IMR-90 (cell line): ENCODE data around the gene LCE1A. TPM values are rescaled to one million over a fixed set of nuclear protein-coding genes. Genes with fewer than 3 reads are reported as not detected.

Source experiments
- ATAC-seq: fragments of 200-7000 bp; cut with Tn5 transposase; 2 replicates; pipeline ENCODE4 v1.9.1; 2020; ENCODE audit warnings: low read depth, mild to moderate bottlenecking, moderate library complexity
- BruUV-seq: library from RNA; stranded (reverse); fragments of 400-500 nt; replicated peaks from 2 replicates; lab custom pipeline; 2021; lab: Mats Ljungman, UMichigan
- CTCF ChIA-PET: fragments of 300-600 bp; formaldehyde crosslinking; extraction: SDS; loops from one replicate; lab custom pipeline; 2021; ENCODE audit warnings: antibody characterized with exemption; lab: Yijun Ruan, JAX
- POLR2A ChIA-PET: fragments of 300-600 bp; sonication (Branson Sonifier 250); formaldehyde crosslinking; loops from one replicate; lab custom pipeline; 2022; ENCODE audit warnings: antibody characterized with exemption; ENCODE audit not compliant: unreplicated experiment; lab: Charles Lee
- DNase-seq: peaks from one replicate; pipeline ENCODE4 v3.0.0; 2013
- H2AFZ ChIP-seq: replicated peaks from 2 replicates; pipeline ENCODE3; 2013; ENCODE audit warnings: low read length, mild to moderate bottlenecking; ENCODE audit not compliant: poor library complexity
- H2AK5ac ChIP-seq: 2 replicates; pipeline ENCODE4 v1.6.1; 2013; ENCODE audit warnings: low read depth, low read length, inconsistent platforms
- H2AK9ac ChIP-seq: replicated peaks from 2 replicates; pipeline ENCODE3; 2013; ENCODE audit warnings: mild to moderate bottlenecking, low read depth, low read length, moderate library complexity; ENCODE audit not compliant: poor library complexity
- H2BK120ac ChIP-seq: 2 replicates; pipeline ENCODE4 v1.6.1; 2013; ENCODE audit warnings: low read depth, low read length, inconsistent platforms
- H2BK15ac ChIP-seq: 3 replicates; pipeline ENCODE4 v1.6.1; 2013; ENCODE audit warnings: low read depth, low read length, inconsistent platforms
- H2BK20ac ChIP-seq: 2 replicates; pipeline ENCODE4 v1.6.1; 2013; ENCODE audit warnings: low read depth, mild to moderate bottlenecking, inconsistent platforms, low read length, moderate library complexity
- H2BK5ac ChIP-seq: 2 replicates; pipeline ENCODE4 v1.6.1; 2013; ENCODE audit warnings: mild to moderate bottlenecking, low read depth, low read length, inconsistent platforms; ENCODE audit not compliant: poor library complexity, severe bottlenecking
- H3K14ac ChIP-seq: replicated peaks from 2 replicates; pipeline ENCODE4 v1.6.1; 2013; ENCODE audit warnings: low read depth, low read length, inconsistent platforms
- H3K18ac ChIP-seq: 2 replicates; pipeline ENCODE4 v1.6.1; 2013; ENCODE audit warnings: low read depth, low read length, control low read depth
- H3K23ac ChIP-seq: 2 replicates; pipeline ENCODE4 v1.6.1; 2013; ENCODE audit warnings: low read depth, low read length, inconsistent platforms
- H3K27ac ChIP-seq: 2 replicates; pipeline ENCODE4 v1.5.1; 2013; ENCODE audit warnings: mild to moderate bottlenecking, control low read depth, low read length; ENCODE audit not compliant: insufficient read depth
- H3K27me3 ChIP-seq: 2 replicates; pipeline ENCODE4 v1.6.1; 2013; ENCODE audit warnings: low read length; ENCODE audit not compliant: control insufficient read depth, insufficient read depth
- H3K36me3 ChIP-seq: 2 replicates; pipeline ENCODE4 v1.6.1; 2013; ENCODE audit warnings: low read length, mixed read lengths; ENCODE audit not compliant: control insufficient read depth, insufficient read depth
- H3K4ac ChIP-seq: 2 replicates; pipeline ENCODE4 v1.6.1; 2013; ENCODE audit warnings: low read depth, low read length, inconsistent platforms
- H3K4me1 ChIP-seq: 2 replicates; pipeline ENCODE4 v1.6.1; 2013; ENCODE audit warnings: low read length, mixed read lengths; ENCODE audit not compliant: control insufficient read depth, insufficient read depth
- H3K4me2 ChIP-seq: 2 replicates; pipeline ENCODE4 v1.6.1; 2013; ENCODE audit warnings: low read depth, mild to moderate bottlenecking, control low read depth, low read length, moderate library complexity
- H3K4me3 ChIP-seq: 2 replicates; pipeline ENCODE4 v1.5.1; 2013; ENCODE audit warnings: low read depth, mild to moderate bottlenecking, control low read depth, low read length, moderate library complexity; ENCODE audit not compliant: insufficient read depth
- H3K56ac ChIP-seq: 2 replicates; pipeline ENCODE4 v1.6.1; 2013; ENCODE audit warnings: low read length, inconsistent platforms; ENCODE audit not compliant: insufficient read depth; ENCODE audit errors: extremely low read depth
- H3K79me1 ChIP-seq, 2 experiments: 2 replicates each; pipeline ENCODE4 v1.6.1; 2013; ENCODE audit warnings: low read length in 2 of 2, inconsistent platforms in 1 of 2, low read depth in 1 of 2
- H3K9ac ChIP-seq: 2 replicates; pipeline ENCODE4 v1.6.1; 2013; ENCODE audit warnings: low read depth, low read length, control low read depth
- H3K9me1 ChIP-seq: 2 replicates; pipeline ENCODE4 v1.6.1; 2013; ENCODE audit warnings: low read length, inconsistent platforms; ENCODE audit not compliant: insufficient read depth
- H3K9me3 ChIP-seq: 2 replicates; pipeline ENCODE4 v1.6.1; 2013; ENCODE audit warnings: low read length; ENCODE audit not compliant: control insufficient read depth, insufficient read depth
- H4K20me1 ChIP-seq: 2 replicates; pipeline ENCODE4 v1.6.1; 2013; ENCODE audit warnings: low read length, inconsistent platforms; ENCODE audit not compliant: insufficient read depth
- H4K5ac ChIP-seq: 2 replicates; pipeline ENCODE4 v1.6.1; 2013; ENCODE audit warnings: mild to moderate bottlenecking, low read depth, low read length, control low read depth
- H4K8ac ChIP-seq, 2 experiments: 2 replicates each; pipeline ENCODE4 v1.6.1; 2013; ENCODE audit warnings: low read depth in 2 of 2, low read length in 2 of 2, control low read depth in 1 of 2, inconsistent platforms in 1 of 2
- H4K91ac ChIP-seq: 2 replicates; pipeline ENCODE4 v1.6.1; 2013; ENCODE audit warnings: low read depth, low read length, inconsistent platforms; ENCODE audit not compliant: insufficient read depth
- CEBPB ChIP-seq: IDR thresholded peaks from 2 replicates; pipeline ENCODE4 v1.6.1; 2012; ENCODE audit warnings: low read depth, low read length, improper control_type of control experiment
- MXI1 ChIP-seq: IDR thresholded peaks from 2 replicates; pipeline ENCODE4 v1.6.1; 2012; ENCODE audit warnings: low read depth, mild to moderate bottlenecking, low read length, moderate library complexity, borderline replicate concordance
- POLR2A ChIP-seq: IDR thresholded peaks from 2 replicates; pipeline ENCODE4 v1.6.1; 2012; ENCODE audit warnings: mild to moderate bottlenecking, low read depth, low read length
- RAD21 ChIP-seq: IDR thresholded peaks from 2 replicates; pipeline ENCODE4 v1.6.1; 2012; ENCODE audit warnings: low read length, improper control_type of control experiment
- RCOR1 ChIP-seq: IDR thresholded peaks from 2 replicates; pipeline ENCODE4 v1.6.1; 2012; ENCODE audit warnings: mild to moderate bottlenecking, low read length, improper control_type of control experiment; ENCODE audit not compliant: insufficient replicate concordance
- RFX5 ChIP-seq: IDR thresholded peaks from 2 replicates; pipeline ENCODE4 v1.8.0; 2012; ENCODE audit warnings: low read depth, mild to moderate bottlenecking, low read length, moderate library complexity
- SMC3 ChIP-seq: fragments of 150-350 bp; IDR thresholded peaks from 2 replicates; pipeline ENCODE4 v1.6.1; 2016; ENCODE audit warnings: low read depth, mild to moderate bottlenecking, antibody characterized with exemption, low read length, moderate library complexity
- WGBS, 2 experiments: methylation state at CpG; one replicate each; pipeline versions ENCODE4 v1.1.5 to v1.1.7; 2013; ENCODE audit warnings: missing lambda C conversion rate in 2 of 2; ENCODE audit not compliant: insufficient read length in 1 of 2; ENCODE audit errors: extremely low coverage in 2 of 2; 5-methylcytosine and 5-hydroxymethylcytosine counted together
- dilution Hi-C: fragments of 300-500 bp; cut with HindIII; formaldehyde crosslinking; loops from one replicate; pipeline ENCODE4 v1.14.3; 2018; ENCODE audit warnings: low sequenced_read_pairs; ENCODE audit not compliant: unreplicated experiment
- in situ Hi-C: fragments of 300-500 bp; cut with MboI; formaldehyde crosslinking; loops from 3 replicates; pipeline ENCODE4 v1.14.3; 2019; ENCODE audit warnings: low sequenced_read_pairs, inconsistent platforms, mixed read lengths
- intact Hi-C: fragments of 100-400 bp; cut with micrococcal nuclease; formaldehyde crosslinking; loops from 2 replicates; pipeline ENCODE4 v1.10.0; 2022
- polyA plus RNA-seq, 3 experiments: library from polyadenylated mRNA; depleted of rRNA; stranded (reverse); fragments of >200 nt; gene quantifications; 2 replicates each; pipeline ENCODE4 v1.2.3, GENCODE V29; 2012; ENCODE audit warnings: low replicate concordance in 1 of 3
- total RNA-seq: library from RNA; depleted of rRNA; stranded (reverse); fragments of >200 nt; gene quantifications from 2 replicates; pipeline ENCODE4 v1.2.3, GENCODE V29; 2012
- TF ChIP-seq, protein P1 (sequence below): conservative IDR thresholded peaks from 2 replicates; pipeline ENCODE4 v1.5.1; 2012; ENCODE audit warnings: mild to moderate bottlenecking, low read depth, low read length, improper control_type of control experiment
- TF ChIP-seq, protein P2 (sequence below): fragments of 150-350 bp; IDR thresholded peaks from 2 replicates; pipeline ENCODE4 v1.6.1; 2016; ENCODE audit warnings: low read depth, mild to moderate bottlenecking, low read length, moderate library complexity, borderline replicate concordance

The LCE1A gene
- total and polyA plus RNA-seq, 2 of the 4 experiments (the other 2 are of a cell fraction): not detected

DNA sequence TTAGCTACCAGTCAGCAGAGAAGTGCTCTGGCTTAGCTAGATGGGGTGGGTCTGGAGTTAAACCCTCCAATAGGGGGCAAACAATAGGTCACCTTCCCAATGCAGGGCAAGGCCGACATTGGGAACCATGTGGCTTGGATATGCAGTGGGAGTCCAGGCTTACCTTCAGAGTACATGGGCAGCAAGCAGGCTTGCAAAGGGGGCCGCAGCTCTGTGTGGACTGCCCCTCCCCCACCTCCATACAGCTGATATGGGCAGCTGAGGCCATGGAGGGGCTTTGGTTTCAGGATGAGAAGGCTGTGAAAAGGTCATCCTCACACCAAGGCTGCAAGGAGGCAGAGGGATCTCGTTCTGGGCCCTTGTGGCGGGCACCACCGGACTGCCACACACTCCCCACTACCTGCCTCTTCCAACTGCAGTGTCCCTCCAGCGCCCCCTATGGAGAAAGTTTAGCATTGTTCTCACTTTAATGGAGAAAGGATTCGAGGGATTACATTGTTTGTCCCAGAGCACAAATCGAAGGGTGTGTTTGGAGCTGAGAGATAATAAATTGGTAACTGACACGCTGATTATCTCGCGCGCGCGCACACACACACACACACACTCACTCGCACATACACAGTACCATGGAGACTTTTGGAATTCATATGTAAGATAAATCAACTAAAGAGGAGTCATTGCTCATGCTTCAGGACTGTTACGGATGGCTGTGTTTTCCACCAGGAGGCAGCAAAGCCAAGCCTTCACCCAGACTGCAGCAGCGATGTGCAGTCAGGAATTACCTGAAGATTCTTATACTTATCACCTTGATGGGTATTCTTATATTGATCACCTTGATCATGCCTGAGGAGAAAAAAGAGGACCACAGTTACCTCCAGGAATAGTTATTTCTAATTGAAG lies 43.8 kb downstream of the LCE1A start:
- CTCF ChIA-PET: interaction anchor here (1.0 kb wide), 1 partner anchor 15 kb away, joined by 3 read pairs; no protein-coding TSS in a partner anchor
- intact Hi-C loops: loop anchor here (1.0 kb wide), 1 partner anchor 352 kb away; no protein-coding TSS in a partner anchor

More for the DNA sequence above, 43.8 kb downstream of the LCE1A start:
- Histone ChIP-seq H3K23ac (no peak overlapping the region), H3K56ac (no peak overlapping the region), H4K8ac (no peak overlapping the region), H3K14ac (no peak overlapping the region), H4K91ac (no peak overlapping the region), H3K4ac (no peak overlapping the region), H4K5ac (no peak overlapping the region), H2AK5ac (no peak overlapping the region), H3K9ac (no peak overlapping the region), H3K4me2 (no peak overlapping the region), H2BK20ac (no peak overlapping the region), H3K4me1 (no peaks in the 10 kb centered on the region), H3K18ac (no peak overlapping the region), H2AK9ac (no peak overlapping the region), H2AFZ (no peak overlapping the region), H2BK5ac (no peak overlapping the region), H3K27ac (no peak overlapping the region), H3K79me1 (no peaks in the 10 kb centered on the region), H3K9me3 (no peaks in the 10 kb centered on the region), H2BK15ac (no peak overlapping the region), H2BK120ac (no peak overlapping the region), H4K20me1 (no peaks in the 10 kb centered on the region), H3K9me1 (no peaks in the 10 kb centered on the region), H3K27me3 (no peaks in the 10 kb centered on the region), H3K4me3 (no peak overlapping the region), H3K36me3 (no peaks in the 10 kb centered on the region)
- TF ChIP-seq, protein P1, sequence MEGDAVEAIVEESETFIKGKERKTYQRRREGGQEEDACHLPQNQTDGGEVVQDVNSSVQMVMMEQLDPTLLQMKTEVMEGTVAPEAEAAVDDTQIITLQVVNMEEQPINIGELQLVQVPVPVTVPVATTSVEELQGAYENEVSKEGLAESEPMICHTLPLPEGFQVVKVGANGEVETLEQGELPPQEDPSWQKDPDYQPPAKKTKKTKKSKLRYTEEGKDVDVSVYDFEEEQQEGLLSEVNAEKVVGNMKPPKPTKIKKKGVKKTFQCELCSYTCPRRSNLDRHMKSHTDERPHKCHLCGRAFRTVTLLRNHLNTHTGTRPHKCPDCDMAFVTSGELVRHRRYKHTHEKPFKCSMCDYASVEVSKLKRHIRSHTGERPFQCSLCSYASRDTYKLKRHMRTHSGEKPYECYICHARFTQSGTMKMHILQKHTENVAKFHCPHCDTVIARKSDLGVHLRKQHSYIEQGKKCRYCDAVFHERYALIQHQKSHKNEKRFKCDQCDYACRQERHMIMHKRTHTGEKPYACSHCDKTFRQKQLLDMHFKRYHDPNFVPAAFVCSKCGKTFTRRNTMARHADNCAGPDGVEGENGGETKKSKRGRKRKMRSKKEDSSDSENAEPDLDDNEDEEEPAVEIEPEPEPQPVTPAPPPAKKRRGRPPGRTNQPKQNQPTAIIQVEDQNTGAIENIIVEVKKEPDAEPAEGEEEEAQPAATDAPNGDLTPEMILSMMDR: peak; percentile 42
- TF ChIP-seq RCOR1: no peak
- TF ChIP-seq CEBPB: no peak
- no peak for TF ChIP-seq POLR2A
- TF ChIP-seq, protein P2, sequence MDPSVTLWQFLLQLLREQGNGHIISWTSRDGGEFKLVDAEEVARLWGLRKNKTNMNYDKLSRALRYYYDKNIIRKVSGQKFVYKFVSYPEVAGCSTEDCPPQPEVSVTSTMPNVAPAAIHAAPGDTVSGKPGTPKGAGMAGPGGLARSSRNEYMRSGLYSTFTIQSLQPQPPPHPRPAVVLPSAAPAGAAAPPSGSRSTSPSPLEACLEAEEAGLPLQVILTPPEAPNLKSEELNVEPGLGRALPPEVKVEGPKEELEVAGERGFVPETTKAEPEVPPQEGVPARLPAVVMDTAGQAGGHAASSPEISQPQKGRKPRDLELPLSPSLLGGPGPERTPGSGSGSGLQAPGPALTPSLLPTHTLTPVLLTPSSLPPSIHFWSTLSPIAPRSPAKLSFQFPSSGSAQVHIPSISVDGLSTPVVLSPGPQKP: no peak
- no peak for TF ChIP-seq MXI1
- no peak for TF ChIP-seq RFX5
- peak; percentile 40 for TF ChIP-seq RAD21
- peak; percentile 28; the same call in 1 of the 2 replicates for TF ChIP-seq SMC3
- in situ Hi-C loops (loop anchor here (5.0 kb wide), 1 partner anchor 356 kb away; no protein-coding TSS in a partner anchor), dilution Hi-C loops (no loop called here)
- DNase-seq: peak; percentile 1
- WGBS, 2 experiments: no CpG with 5 or more reads among the region's 17 CpGs
- ATAC-seq: no peak
- POLR2A ChIA-PET: no interaction called here
- no TSS peak for BruUV-seq
